MM.1S (cell line): ENCODE data around the gene C21orf58.

Experiments used
- DNase-seq: peaks from one replicate; pipeline ENCODE4 v3.0.0-alpha.2; 2015
- H2AFZ ChIP-seq: fragments of 300-600 bp; sonication (generic); 2 replicates; pipeline ENCODE4 v1.6.0; 2016; ENCODE audit warnings: antibody characterized with exemption, low read length
- H3F3A ChIP-seq: fragments of 300-600 bp; sonication (generic); 2 replicates; pipeline ENCODE4 v1.6.1; 2016; ENCODE audit warnings: mild to moderate bottlenecking, antibody characterized with exemption, low read length, moderate library complexity, mixed read lengths; ENCODE audit not compliant: insufficient read depth
- H3K27ac ChIP-seq: fragments of 300-600 bp; sonication (generic); 2 replicates; pipeline ENCODE4 v1.5.1; 2016; ENCODE audit warnings: mild to moderate bottlenecking, low read length
- H3K27me3 ChIP-seq: fragments of 300-600 bp; sonication (generic); replicated peaks from 2 replicates; pipeline ENCODE4 v1.6.0; 2016; ENCODE audit warnings: low read length; ENCODE audit not compliant: insufficient read depth
- H3K36me3 ChIP-seq: fragments of 300-600 bp; sonication (generic); replicated peaks from 2 replicates; pipeline ENCODE4 v1.6.1; 2016; ENCODE audit warnings: mild to moderate bottlenecking, low read length, mixed read lengths; ENCODE audit not compliant: insufficient read depth
- H3K4me1 ChIP-seq: fragments of 300-600 bp; sonication (generic); 2 replicates; pipeline ENCODE4 v1.6.1; 2016; ENCODE audit warnings: low read length, mixed read lengths
- H3K4me2 ChIP-seq: fragments of 300-600 bp; sonication (generic); 2 replicates; pipeline ENCODE4 v1.6.0; 2016; ENCODE audit warnings: low read depth, low read length
- H3K4me3 ChIP-seq: fragments of 300-600 bp; sonication (generic); 2 replicates; pipeline ENCODE4 v1.5.1; 2016; ENCODE audit warnings: low read length, mixed read lengths
- H3K79me2 ChIP-seq: fragments of 300-600 bp; sonication (generic); 2 replicates; pipeline ENCODE4 v1.6.1; 2016; ENCODE audit warnings: mixed run types, low read length, mixed read lengths
- H3K9ac ChIP-seq: fragments of 300-600 bp; sonication (generic); 2 replicates; pipeline ENCODE4 v1.6.1; 2016; ENCODE audit warnings: low read length, mixed read lengths
- H3K9me2 ChIP-seq: fragments of 300-600 bp; sonication (generic); replicated peaks from 2 replicates; pipeline ENCODE4 v1.6.1; 2016; ENCODE audit warnings: mild to moderate bottlenecking, low read length, mixed read lengths; ENCODE audit not compliant: insufficient read depth
- H3K9me3 ChIP-seq: fragments of 300-600 bp; sonication (generic); replicated peaks from 2 replicates; pipeline ENCODE4 v1.6.1; 2016; ENCODE audit warnings: mild to moderate bottlenecking, low read length, mixed read lengths; ENCODE audit not compliant: insufficient read depth
- H4K20me1 ChIP-seq: fragments of 300-600 bp; sonication (generic); 2 replicates; pipeline ENCODE4 v1.6.1; 2016; ENCODE audit warnings: mild to moderate bottlenecking, low read length, moderate library complexity, mixed read lengths; ENCODE audit not compliant: insufficient read depth
- CTCF ChIP-seq: fragments of 300-600 bp; sonication (generic); IDR thresholded peaks from 2 replicates; pipeline ENCODE4 v1.5.1; 2016; ENCODE audit warnings: antibody characterized with exemption, low read length, mixed read lengths
- EZH2 ChIP-seq: fragments of 300-600 bp; sonication (generic); optimal IDR thresholded peaks from 2 replicates; pipeline ENCODE3; 2017; ENCODE audit warnings: low read depth, mild to moderate bottlenecking, antibody characterized with exemption, low read length, mixed read lengths
- EZH2phosphoT487 ChIP-seq: fragments of 300-600 bp; sonication (generic); IDR thresholded peaks from 2 replicates; pipeline ENCODE4 v1.6.1; 2018; ENCODE audit warnings: antibody characterized with exemption, low read length

The C21orf58 gene

GRCh38 chr21:46284733-46285132 lies 38.9 kb downstream of the C21orf58 start:
- H3K9me3 ChIP-seq = no peaks in the 10 kb centered on the region
- peaks cover 63% of the 10 kb centered on the region for H3K79me2 ChIP-seq
- TF ChIP-seq EZH2phosphoT487 (no peak), CTCF (no peak), EZH2 (no peak)
- H3K4me3 ChIP-seq = peak overlapping the region; percentile 73
- peaks cover 7% of the 10 kb centered on the region; the same call in 1 of the 2 replicates for H3K36me3 ChIP-seq
- no peaks in the 10 kb centered on the region for H3K9me2 ChIP-seq
- H2AFZ ChIP-seq = no peak overlapping the region
- H3K9ac ChIP-seq = peak overlapping the region; percentile 81; the same call in 1 of the 2 replicates
- H3K27me3 ChIP-seq = no peaks in the 10 kb centered on the region
- peaks cover 22% of the 10 kb centered on the region for H3K4me1 ChIP-seq
- no peak overlapping the region for H3K27ac ChIP-seq
- DNase-seq = no peak
- no peaks in the 10 kb centered on the region; the same call in 1 of the 2 replicates for H4K20me1 ChIP-seq
- peaks cover 16% of the 10 kb centered on the region for H3F3A ChIP-seq
- peak overlapping the region; percentile 58 for H3K4me2 ChIP-seq

GRCh38 chr21:46284077-46284644 lies 39.5 kb downstream of the C21orf58 start:
- no peak overlapping the region for H3K4me3 ChIP-seq

GRCh38 chr21:46274797-46275390 lies 48.8 kb downstream of the C21orf58 start:
- Histone ChIP-seq H2AFZ (no peak overlapping the region), H3F3A (no peaks in the 10 kb centered on the region), H4K20me1 (no peaks in the 10 kb centered on the region), H3K4me2 (no peak overlapping the region), H3K9ac (no peak overlapping the region), H3K9me2 (no peaks in the 10 kb centered on the region), H3K36me3 (peaks cover 36% of the 10 kb centered on the region), H3K4me1 (no peaks in the 10 kb centered on the region), H3K27me3 (no peaks in the 10 kb centered on the region), H3K9me3 (no peaks in the 10 kb centered on the region), H3K27ac (no peak overlapping the region), H3K4me3 (no peak overlapping the region), H3K79me2 (peaks cover 6% of the 10 kb centered on the region)
- TF ChIP-seq EZH2phosphoT487 (no peak), EZH2 (no peak), CTCF (no peak)
- DNase-seq = peak; percentile 1

More at GRCh38 chr21:46284077-46284644, 39.5 kb downstream of the C21orf58 start:
- no peaks in the 10 kb centered on the region; the same call in 1 of the 2 replicates for H4K20me1 ChIP-seq
- peaks cover 7% of the 10 kb centered on the region; the same call in 1 of the 2 replicates for H3K36me3 ChIP-seq
- no peaks in the 10 kb centered on the region for H3K27me3 ChIP-seq
- H3K4me2 ChIP-seq = peak overlapping the region; percentile 58; the same call in 1 of the 2 replicates
- peak; percentile 4 for DNase-seq
- no peaks in the 10 kb centered on the region for H3K9me2 ChIP-seq
- peaks cover 22% of the 10 kb centered on the region for H3K4me1 ChIP-seq
- TF ChIP-seq EZH2phosphoT487 = no peak
- TF ChIP-seq EZH2 = no peak
- TF ChIP-seq CTCF = no peak
- H2AFZ ChIP-seq = no peak overlapping the region
- no peaks in the 10 kb centered on the region for H3K9me3 ChIP-seq
- H3K9ac ChIP-seq = no peak overlapping the region
- H3K79me2 ChIP-seq = peaks cover 64% of the 10 kb centered on the region
- H3F3A ChIP-seq = peaks cover 16% of the 10 kb centered on the region
- no peak overlapping the region for H3K27ac ChIP-seq
